ENCODE measurements around the gene CT47B1.
"Not testable (repeated sequence)": the region's sequence is repeated elsewhere in the genome, so short reads cannot be mapped to it uniquely, and the experiment has no call there.

The CT47B1 gene

GRCh38 chrX:120875766-120876165 is at the start of gene CT47B1:
Gene CT47B1 (minus strand): TSS chrX:120875866. CDS start chrX:120875670, 196 bp downstream.
- DNase-seq (ENCODE audit: low spot score) = not testable (repeated sequence)

- DNase-seq (ENCODE audit: low spot score) = no peak
These were observed 748 bp downstream of the CT47B1 start for GRCh38 chrX:120874678-120875557.

GRCh38 chrX:120857240-120857639 is 18.4 kb downstream of the CT47B1 start:
- no peak for DNase-seq (ENCODE audit: low spot score)

GRCh38 chrX:120840827-120841226 is 34.8 kb downstream of the CT47B1 start:
- DNase-seq (ENCODE audit: low spot score) = no peak

- no peak for DNase-seq (ENCODE audit: low spot score)
These were observed 36.2 kb downstream of the CT47B1 start for GRCh38 chrX:120839491-120839890.

GRCh38 chrX:120827213-120827612 is 48.5 kb downstream of the CT47B1 start:
- not testable (repeated sequence) for DNase-seq (ENCODE audit: low spot score)

GRCh38 chrX:120825146-120825545 is 50.5 kb downstream of the CT47B1 start:
- DNase-seq (ENCODE audit: low spot score) = no peak

- DNase-seq (ENCODE audit: low spot score) = no peak
These were observed 51.6 kb downstream of the CT47B1 start for GRCh38 chrX:120824021-120824420.

GRCh38 chrX:120823556-120823955 is 52.1 kb downstream of the CT47B1 start:
- DNase-seq (ENCODE audit: low spot score) = no peak

All from left forelimb (tissue), 1 donor.